GM12891 (cell line): ENCODE data around the gene UBE2I.

ENCODE experiments used
- DNase-seq: peaks from one replicate; pipeline ENCODE4 v3.0.0; 2011; ENCODE audit warnings: low spot score; ENCODE audit not compliant: insufficient read length
- FAIRE-seq: peaks from 2 replicates; lab custom pipeline; 2011; peaks lifted over from hg19 to GRCh38; lab: Jason Lieb, UNC
- PAX5 ChIP-seq: IDR thresholded peaks from 2 replicates; pipeline ENCODE4 v1.6.1; 2011; ENCODE audit warnings: low read length, moderate library complexity, mild to moderate bottlenecking; ENCODE audit not compliant: insufficient read depth, severe bottlenecking
- POLR2A ChIP-seq: IDR thresholded peaks from 2 replicates; pipeline ENCODE4 v1.6.1; 2011; ENCODE audit warnings: low read depth, low read length, control low read depth
- POLR2AphosphoS5 ChIP-seq: IDR thresholded peaks from 2 replicates; pipeline ENCODE4 v1.6.1; 2011; ENCODE audit warnings: low read depth, low read length, control low read depth
- POU2F2 ChIP-seq: IDR thresholded peaks from 2 replicates; pipeline ENCODE4 v1.6.1; 2011; ENCODE audit warnings: low read depth, mild to moderate bottlenecking, control low read depth, low read length, moderate library complexity
- SPI1 ChIP-seq: IDR thresholded peaks from 2 replicates; pipeline ENCODE4 v1.6.1; 2011; ENCODE audit warnings: low read depth, low read length, control low read depth
- TAF1 ChIP-seq: IDR thresholded peaks from 2 replicates; pipeline ENCODE4 v1.6.1; 2011; ENCODE audit warnings: low read depth, low read length, control low read depth

UBE2I gene

DNA sequence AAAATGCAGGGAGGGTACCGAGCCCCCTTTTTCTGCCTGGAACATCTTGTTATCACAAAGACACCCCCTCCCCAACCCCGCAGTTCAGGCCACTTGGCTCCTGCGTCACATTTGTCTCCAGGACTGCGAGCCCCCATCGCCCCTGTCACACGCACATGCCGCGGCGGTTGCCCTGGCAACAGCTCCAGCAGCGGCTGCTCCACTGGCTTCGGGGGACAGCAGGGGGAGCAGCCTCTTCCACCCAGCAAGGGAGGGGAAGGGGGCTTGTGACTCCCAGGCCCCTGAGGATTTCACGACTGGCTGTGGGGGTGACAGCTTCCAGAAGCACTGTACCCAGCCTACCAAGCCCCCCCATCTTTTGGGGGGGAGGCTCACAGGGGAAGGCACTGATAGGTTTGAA is 26.6 kb downstream of the UBE2I start:
- DNase-seq: no peak
- TF ChIP-seq POU2F2: no peak
- no peak for TF ChIP-seq POLR2A
- no peak for FAIRE-seq

DNA sequence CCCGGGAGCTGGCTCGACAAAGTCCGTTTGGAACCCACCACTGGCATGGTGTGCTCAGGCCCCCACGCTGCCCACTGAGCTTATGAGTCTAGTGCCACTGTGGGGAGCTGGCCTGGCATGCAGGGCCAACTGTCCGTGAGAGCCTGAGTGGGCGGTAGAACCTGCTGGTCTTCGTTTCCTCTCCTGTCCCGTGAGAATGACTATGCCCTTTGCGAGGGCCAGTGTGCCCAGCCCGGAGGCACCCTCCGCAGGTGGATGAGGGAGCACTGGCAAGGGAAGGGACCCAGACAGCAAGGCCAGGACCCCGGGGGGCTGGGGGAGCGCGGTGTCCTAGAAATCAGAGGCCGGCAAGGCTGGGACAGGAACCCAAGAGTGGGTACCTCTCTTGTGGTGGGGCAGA is 27.2 kb downstream of the UBE2I start:
- DNase-seq (no peak), FAIRE-seq (no peak)
- TF ChIP-seq POLR2AphosphoS5 (no peak), POLR2A (no peak), POU2F2 (no peak), SPI1 (no peak), PAX5 (no peak), TAF1 (no peak)

DNA sequence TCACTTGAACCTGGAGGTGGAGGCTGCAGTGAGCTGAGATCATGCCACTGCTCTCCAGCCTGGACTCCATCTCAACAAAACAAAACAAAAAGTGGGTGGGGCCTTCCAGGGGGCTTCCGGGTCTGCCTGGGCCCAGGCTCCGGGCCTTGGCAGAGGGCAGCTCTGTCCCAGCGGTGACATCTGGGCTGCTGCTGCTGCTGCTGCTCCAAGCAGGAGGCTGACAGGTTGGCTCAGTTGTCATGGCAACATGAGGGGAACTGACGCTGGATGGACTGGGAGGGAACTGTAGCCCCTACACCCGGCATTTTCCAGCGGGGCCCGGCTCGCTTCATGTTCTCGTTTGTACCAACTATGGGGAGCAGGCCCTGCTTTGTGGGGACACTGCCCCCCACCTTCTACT is 28.1 kb downstream of the UBE2I start:
- no peak for DNase-seq
- TF ChIP-seq POLR2A (no peak), TAF1 (no peak), SPI1 (no peak), POU2F2 (no peak), POLR2AphosphoS5 (no peak), PAX5 (no peak)
- FAIRE-seq: no peak

DNA sequence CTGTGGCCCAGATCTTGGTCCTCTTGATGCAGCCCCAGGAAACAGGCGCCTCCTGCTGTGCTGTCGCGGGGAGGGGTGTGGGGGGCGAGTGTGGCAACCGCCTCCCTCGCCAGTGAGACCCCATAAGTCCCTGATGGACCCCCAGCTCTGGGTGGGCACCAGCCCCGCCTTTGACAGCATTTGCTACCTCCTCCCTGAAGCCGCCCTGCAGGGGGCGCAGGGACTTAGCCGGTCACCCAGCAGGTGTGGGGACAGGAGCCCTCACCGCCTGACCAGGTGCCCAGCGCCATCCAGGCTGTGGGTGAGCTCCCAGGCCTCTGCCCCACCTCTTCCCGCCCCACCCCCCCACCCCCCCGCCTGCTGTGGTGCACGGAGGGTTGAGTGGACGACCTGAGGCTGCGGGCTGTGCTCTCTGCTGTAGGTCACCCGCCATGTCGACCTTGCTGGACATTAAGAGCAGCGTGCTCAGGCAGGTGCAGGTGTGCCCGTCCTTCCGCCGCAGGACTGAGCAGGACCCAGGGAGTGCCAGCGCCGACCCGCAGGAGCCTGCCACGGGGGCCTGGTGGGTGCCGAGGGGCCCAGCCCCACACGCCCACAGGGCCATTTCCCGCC is 28.8 kb downstream of the UBE2I start:
- FAIRE-seq (no peak), DNase-seq (no peak)
- TF ChIP-seq POLR2A (no peak), SPI1 (no peak), PAX5 (no peak), TAF1 (no peak), POLR2AphosphoS5 (no peak), POU2F2 (no peak)

DNA sequence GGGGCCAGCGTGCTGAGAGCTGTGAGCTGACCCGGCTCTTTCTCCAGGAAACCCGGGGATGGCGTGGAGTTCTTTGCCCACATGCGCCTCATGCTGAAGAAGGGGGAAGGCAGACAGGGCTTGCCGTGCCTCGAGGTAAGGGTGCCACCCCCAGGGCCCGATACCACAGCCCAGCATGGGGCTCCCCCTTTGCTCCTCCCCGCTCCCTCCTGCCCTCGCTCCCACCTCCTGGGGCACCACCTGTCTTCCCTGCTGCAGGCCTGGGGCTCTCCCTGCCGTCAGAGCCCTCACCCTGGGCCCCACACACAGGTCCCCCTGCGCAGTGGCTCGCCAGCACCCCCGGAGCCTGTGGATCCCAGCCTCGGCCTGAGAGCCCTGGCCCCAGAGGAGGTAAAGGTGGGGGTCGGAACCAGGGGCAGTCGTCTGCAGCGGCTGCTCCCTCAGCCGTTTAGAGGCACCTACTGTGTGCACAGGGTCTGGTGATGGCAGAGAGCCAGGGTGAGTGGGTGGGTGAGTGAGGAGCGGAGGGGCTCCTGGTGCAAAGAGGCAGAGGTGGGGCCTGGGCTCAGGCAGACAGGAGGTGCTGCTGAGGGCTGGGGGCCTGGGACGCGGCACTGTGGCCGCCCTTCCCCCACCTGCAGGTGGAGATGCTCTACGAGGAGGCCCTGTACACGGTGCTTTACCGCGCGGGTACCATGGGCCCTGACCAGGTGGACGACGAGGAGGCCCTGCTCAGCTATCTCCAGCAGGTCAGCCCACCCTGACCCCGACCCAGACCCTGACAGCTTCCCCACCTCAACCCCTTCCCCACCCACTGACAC is 29.6 kb downstream of the UBE2I start:
- FAIRE-seq (no peak), DNase-seq (no peak)
- no peak for TF ChIP-seq POLR2AphosphoS5
- TF ChIP-seq POU2F2: no peak
- TF ChIP-seq POLR2A: no peak
- TF ChIP-seq TAF1: no peak
- no peak for TF ChIP-seq PAX5
- TF ChIP-seq SPI1: no peak

DNA sequence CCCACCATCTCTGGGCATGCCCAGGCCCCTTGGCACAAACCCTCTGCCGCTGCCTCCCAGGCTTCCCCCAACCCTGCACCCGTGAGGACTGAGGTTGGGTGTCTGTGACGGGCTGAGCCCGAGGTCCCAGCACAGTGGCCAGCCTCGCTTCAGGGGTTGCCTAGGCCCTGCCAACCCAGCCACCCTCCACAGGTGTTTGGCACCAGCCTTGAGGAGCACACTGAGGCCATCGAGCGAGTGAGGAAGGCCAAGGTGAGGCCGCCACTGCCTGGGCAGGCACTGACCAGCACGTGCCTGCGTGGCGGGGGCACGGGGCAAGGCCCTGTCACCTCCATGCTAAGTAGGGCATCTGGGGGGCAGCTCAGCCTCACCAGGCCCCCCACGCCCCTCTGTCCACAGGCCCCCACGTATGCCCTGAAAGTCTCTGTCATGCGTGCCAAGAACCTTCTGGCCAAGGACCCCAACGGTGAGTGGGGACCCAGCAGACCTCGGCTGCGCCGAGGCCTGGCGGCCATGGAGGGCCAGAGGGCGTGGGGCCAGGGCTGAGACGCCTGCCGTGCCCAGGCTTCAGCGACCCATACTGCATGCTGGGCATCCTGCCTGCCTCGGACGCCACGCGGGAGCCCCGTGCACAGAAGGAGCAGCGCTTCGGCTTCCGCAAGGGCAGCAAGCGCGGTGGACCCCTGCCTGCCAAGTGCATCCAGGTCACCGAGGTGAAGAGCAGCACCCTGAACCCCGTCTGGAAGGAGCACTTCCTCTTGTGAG is 31.5 kb downstream of the UBE2I start:
- TF ChIP-seq POLR2AphosphoS5 (no peak), POLR2A (no peak)
- no peak for FAIRE-seq
- DNase-seq: no peak

DNA sequence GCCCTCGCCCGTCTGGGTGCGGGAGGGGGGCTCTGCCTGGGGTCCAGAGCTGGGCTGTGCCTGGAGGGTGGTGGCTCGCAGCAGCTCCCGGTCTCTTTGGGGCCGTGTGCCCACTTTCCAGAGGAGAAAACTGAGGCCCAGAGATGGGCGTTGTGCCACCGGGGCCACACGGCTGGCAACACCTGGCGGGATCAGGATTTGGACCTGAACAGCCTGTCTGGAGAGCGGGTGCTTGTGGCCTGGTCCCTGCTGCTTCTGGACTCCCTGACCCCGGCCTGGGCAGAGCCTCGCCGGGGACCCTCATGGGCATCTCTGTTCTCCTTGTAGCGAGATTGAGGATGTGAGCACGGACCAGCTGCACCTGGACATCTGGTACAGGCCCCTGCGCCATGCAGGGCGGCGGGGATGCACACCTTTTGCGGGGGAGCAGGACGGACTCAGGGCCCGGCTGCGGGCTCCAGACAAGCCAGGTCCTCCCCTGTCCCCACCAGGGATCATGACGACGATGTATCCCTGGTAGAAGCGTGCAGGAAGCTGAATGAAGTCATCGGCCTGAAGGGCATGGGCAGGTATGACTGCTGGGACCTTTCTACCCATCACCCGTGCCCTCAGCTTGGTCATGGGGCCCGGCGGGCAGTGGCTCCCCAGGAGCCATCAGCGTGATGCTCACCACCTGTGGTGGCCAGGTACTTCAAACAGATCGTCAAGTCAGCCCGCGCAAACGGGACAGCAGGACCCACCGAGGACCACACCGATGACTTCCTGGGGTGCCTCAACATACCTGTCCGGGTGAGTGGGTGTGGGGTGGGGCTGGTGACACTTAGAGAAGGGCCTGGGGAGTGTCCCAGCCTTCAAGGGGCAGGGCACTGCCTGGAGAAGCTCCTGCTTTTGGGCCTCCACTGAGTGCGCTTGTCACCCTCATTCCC is 32.3 kb downstream of the UBE2I start:
- no peak for FAIRE-seq

DNA sequence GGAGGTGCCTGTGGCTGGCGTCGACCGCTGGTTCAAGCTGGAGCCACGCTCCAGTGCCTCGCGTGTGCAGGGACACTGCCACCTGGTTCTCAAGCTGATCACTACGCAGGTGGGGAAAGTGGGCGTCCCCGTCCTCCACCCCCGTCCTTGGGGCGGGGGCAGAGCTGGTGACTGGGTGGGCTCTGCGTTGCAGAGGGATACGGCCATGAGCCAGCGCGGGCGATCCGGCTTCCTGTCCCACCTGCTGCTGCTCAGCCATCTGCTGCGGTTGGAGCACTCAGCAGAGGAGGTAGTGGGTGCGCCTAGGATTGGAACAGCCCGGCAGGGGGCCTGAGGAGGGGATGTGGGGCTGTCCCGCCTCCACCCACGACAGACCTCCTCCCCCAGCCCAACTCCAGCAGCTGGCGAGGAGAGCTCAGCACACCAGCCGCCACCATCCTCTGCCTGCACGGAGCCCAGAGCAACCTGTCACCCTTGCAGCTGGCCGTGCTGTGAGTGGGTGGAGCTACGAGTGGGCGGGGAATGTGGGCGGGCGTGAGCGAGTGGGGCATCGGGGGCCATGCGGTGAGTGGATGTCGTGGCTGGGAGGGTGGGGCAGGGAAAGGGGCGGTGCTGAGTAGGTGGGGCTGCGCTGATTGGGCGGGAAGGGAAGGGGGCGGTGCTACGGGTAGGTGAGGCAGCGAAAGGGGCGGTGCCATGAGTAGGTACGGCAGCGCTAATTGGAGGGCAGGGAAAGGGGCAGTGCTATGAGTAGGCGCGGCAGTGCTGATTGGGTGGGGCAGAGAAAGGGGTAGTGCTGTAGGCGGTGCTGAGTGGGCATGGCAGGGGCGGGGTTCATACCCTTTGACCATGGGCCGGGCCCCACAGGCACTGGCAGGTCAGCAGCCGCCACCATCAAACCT is 33.3 kb downstream of the UBE2I start:
- FAIRE-seq (peak; percentile 100), DNase-seq (peak; percentile 100)
- no peak for TF ChIP-seq POU2F2
- TF ChIP-seq SPI1: 0 out of 2 replicates have a peak, but pooled peaks have one; percentile 14

More for the DNA sequence above, 32.3 kb downstream of the UBE2I start:
- no peak for DNase-seq
- TF ChIP-seq TAF1: no peak
- no peak for TF ChIP-seq POLR2AphosphoS5
- no peak for TF ChIP-seq SPI1
- TF ChIP-seq POLR2A: no peak
- no peak for TF ChIP-seq POU2F2
- no peak for TF ChIP-seq PAX5

DNA sequence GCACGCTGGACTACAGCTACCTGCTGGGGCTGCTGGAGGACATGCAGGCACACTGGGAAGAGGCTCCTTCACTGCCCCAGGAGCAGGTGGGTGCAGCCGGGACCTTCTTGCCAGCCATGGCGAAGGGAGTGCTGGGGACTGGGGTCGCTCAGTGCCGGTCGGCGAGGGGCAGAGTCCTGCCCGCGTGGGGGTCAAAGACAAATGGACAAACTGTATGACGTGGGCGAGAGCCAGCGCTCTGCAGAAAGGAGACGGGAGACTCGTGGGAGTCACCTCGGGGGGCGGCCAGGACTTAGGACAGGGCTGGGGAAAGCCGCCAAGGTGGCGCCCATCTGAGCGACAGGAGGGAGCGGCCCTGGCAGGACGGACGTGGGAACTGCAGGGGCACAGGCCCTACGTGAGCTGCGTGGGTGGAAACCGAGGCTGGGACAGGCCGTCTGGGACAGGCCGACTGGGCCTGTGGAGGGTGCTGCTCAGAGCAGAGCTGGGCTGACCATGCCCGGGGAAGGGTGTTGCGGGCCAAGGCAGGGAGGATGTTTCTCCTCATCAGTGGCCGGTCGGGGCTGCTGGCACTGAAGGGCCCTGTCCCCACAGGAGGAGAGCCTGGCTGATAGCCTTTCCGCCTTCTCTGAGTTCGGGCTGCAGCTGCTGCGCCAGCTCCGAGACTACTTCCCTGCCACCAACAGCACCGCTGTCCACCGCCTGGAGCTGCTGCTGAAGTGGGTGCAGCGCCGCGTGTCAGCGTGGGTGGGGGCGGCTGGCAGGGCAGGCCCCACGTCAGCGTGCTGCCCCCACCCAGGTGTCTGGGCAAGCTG is 34.2 kb downstream of the UBE2I start:
- TF ChIP-seq POU2F2: no peak
- no peak for TF ChIP-seq TAF1
- DNase-seq: no peak

More for the DNA sequence above, 34.2 kb downstream of the UBE2I start:
- FAIRE-seq: no peak
